Kidney glomerular epithelial cell (primary cell): ENCODE results near the gene FAM81A.
A peak's percentile ranks its signal among the peaks of the same experiment; 100 is the strongest.
"Not testable (repeated sequence)": the region's sequence is repeated elsewhere in the genome, so short reads cannot be mapped to it uniquely, and the experiment has no call there.

Experiments
- DNase-seq: peaks from one replicate; lab custom pipeline; 2025; lab: John Stamatoyannopoulos, UW

FAM81A gene

GRCh38 chr15:59428898-59429297 is 9.1 kb upstream of the FAM81A start:
- not testable (repeated sequence) for DNase-seq

GRCh38 chr15:59432389-59432788 is 5.6 kb upstream of the FAM81A start:
- DNase-seq = no peak

- no peak for DNase-seq
Observed at GRCh38 chr15:59434481-59434880, 3.5 kb upstream of the FAM81A start.

GRCh38 chr15:59436774-59437141 is 1.2 kb upstream of the FAM81A start:
- no peak for DNase-seq

GRCh38 chr15:59437142-59437816 is 707 bp upstream of the FAM81A start:
- DNase-seq = no peak

GRCh38 chr15:59438625-59439290 is 772 bp downstream of the FAM81A start:
- no peak for DNase-seq

GRCh38 chr15:59439576-59439975 is 1.6 kb downstream of the FAM81A start:
- DNase-seq = no peak

- no peak for DNase-seq
Observed at GRCh38 chr15:59443341-59444072, 5.5 kb downstream of the FAM81A start.

- DNase-seq = no peak
Observed at GRCh38 chr15:59444081-59444835, 6.3 kb downstream of the FAM81A start.

GRCh38 chr15:59444980-59445545 is 7.1 kb downstream of the FAM81A start:
- DNase-seq = peak; percentile 23

- no peak for DNase-seq
Observed at GRCh38 chr15:59446232-59446957, 8.4 kb downstream of the FAM81A start.

GRCh38 chr15:59447367-59447766 is 9.4 kb downstream of the FAM81A start:
- no peak for DNase-seq

GRCh38 chr15:59448871-59449270 is 10.9 kb downstream of the FAM81A start:
- no peak for DNase-seq

GRCh38 chr15:59453474-59454215 is 15.7 kb downstream of the FAM81A start:
- DNase-seq = no peak

- DNase-seq = no peak
Observed at GRCh38 chr15:59456114-59456513, 18.1 kb downstream of the FAM81A start.

- DNase-seq = no peak
Observed at GRCh38 chr15:59457103-59457502, 19.1 kb downstream of the FAM81A start.

- DNase-seq = no peak
Observed at GRCh38 chr15:59461521-59461920, 23.5 kb downstream of the FAM81A start.

- no peak for DNase-seq
Observed at GRCh38 chr15:59473226-59473625, 35.2 kb downstream of the FAM81A start.

- not testable (repeated sequence) for DNase-seq
Observed at GRCh38 chr15:59475161-59475560, 37.2 kb downstream of the FAM81A start.

- no peak for DNase-seq
Observed at GRCh38 chr15:59484399-59484798, 46.4 kb downstream of the FAM81A start.

GRCh38 chr15:59485036-59485435 is 47.0 kb downstream of the FAM81A start:
- no peak for DNase-seq
